Stimulated activated CD4-positive, alpha-beta T cell treated with anti-CD3 and anti-CD28 coated beads, Interleukin-12 subunit alpha, Interleukin-12 subunit beta, amount 100 ng/mL, for 4 hours (primary cell): Measurements from ENCODE around the gene TAF15.

Source experiments
- DNase-seq: peaks from one replicate; pipeline ENCODE4 v3.0.0-alpha.2; 2020

Gene TAF15

GRCh38 chr17:35875072-35875799, 66.0 kb downstream of the TAF15 start:
- no peak for DNase-seq

- no peak for DNase-seq
These were observed 66.5 kb downstream of the TAF15 start for GRCh38 chr17:35875800-35876139.

GRCh38 chr17:35876534-35876933, 67.2 kb downstream of the TAF15 start:
- DNase-seq, result no peak

- DNase-seq, result no peak
These were observed 68.2 kb downstream of the TAF15 start for GRCh38 chr17:35877345-35878029.

GRCh38 chr17:35878361-35878760, 69.1 kb downstream of the TAF15 start:
- DNase-seq, result no peak

GRCh38 chr17:35879773-35880654, 70.7 kb downstream of the TAF15 start, which contains the start of gene CCL5:
Gene CCL5 (minus strand): TSS chr17:35880360.
- DNase-seq, result no peak

GRCh38 chr17:35889241-35889640, 80.0 kb downstream of the TAF15 start:
- DNase-seq, result no peak

GRCh38 chr17:35889818-35890773, 80.8 kb downstream of the TAF15 start:
- no peak for DNase-seq

- DNase-seq, result no peak
These were observed 81.5 kb downstream of the TAF15 start for GRCh38 chr17:35890774-35891155.

GRCh38 chr17:35891269-35891668, 82.0 kb downstream of the TAF15 start:
- DNase-seq, result no peak

GRCh38 chr17:35892091-35893035, 83.1 kb downstream of the TAF15 start:
- DNase-seq, result peak; percentile 41

- DNase-seq, result no peak
These were observed 84.5 kb downstream of the TAF15 start for GRCh38 chr17:35893751-35894150.

GRCh38 chr17:35894206-35894605, 84.9 kb downstream of the TAF15 start:
- DNase-seq, result no peak

GRCh38 chr17:35895636-35896587, 86.6 kb downstream of the TAF15 start:
- DNase-seq, result no peak
